GM21515 (cell line): ENCODE measurements around the gene ACCS.

ENCODE experiments used
- ATAC-seq: cut with Tn5 transposase; IDR thresholded peaks from one replicate; pipeline ENCODE4 v1.9.1; 2021; ENCODE audit not compliant: unreplicated experiment

ACCS gene, protein sequence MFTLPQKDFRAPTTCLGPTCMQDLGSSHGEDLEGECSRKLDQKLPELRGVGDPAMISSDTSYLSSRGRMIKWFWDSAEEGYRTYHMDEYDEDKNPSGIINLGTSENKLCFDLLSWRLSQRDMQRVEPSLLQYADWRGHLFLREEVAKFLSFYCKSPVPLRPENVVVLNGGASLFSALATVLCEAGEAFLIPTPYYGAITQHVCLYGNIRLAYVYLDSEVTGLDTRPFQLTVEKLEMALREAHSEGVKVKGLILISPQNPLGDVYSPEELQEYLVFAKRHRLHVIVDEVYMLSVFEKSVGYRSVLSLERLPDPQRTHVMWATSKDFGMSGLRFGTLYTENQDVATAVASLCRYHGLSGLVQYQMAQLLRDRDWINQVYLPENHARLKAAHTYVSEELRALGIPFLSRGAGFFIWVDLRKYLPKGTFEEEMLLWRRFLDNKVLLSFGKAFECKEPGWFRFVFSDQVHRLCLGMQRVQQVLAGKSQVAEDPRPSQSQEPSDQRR

DNA sequence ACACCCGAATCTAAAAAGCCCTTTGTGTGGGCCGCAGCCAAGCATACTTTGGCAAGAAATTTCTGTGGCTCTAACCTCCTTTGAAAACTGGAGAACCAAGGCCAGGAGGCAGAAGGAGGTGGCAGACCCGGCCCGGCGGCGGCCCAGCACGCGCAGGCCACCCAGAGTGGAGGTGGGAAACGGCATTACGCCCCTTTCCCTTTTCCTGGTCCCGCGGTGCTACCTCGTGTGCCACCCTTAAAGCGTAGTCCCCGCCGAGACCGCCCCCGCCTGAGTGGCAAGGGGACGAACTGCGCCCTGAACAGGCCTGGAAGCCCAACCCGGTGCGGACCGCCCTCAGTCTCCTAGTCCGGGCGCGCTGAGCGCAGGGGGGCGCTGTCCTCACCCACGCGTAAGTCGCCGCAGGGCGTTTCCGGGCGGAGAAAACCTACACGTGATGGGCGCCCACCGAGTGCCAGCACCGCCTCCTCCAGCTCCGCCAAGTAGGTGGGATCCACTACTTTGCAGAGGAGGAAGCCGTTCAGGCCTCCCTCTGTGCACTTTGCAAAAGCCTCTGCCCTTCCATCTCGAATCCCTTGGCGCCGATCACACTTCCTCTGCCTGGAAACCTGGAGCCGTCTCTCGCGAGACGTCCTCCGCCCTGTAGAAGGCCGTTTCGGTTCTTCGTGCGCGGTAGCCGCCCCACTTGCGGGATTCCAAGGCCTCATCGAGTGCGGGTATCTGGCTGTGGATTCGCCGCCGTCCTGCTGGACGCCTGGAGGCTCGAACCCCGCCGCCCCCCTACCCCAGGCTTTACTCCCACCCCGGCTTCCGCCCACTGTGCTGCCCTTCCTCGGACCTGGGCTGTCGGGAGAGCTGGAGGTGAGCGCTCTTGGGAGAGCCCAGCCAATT is at the start of gene ACCS:
Gene ACCS (plus strand): TSS at position 430 of the 891 bp plus-strand sequence. CDS start 1,358 bp downstream, outside the sequence.
- ATAC-seq, result peak; percentile 94

DNA sequence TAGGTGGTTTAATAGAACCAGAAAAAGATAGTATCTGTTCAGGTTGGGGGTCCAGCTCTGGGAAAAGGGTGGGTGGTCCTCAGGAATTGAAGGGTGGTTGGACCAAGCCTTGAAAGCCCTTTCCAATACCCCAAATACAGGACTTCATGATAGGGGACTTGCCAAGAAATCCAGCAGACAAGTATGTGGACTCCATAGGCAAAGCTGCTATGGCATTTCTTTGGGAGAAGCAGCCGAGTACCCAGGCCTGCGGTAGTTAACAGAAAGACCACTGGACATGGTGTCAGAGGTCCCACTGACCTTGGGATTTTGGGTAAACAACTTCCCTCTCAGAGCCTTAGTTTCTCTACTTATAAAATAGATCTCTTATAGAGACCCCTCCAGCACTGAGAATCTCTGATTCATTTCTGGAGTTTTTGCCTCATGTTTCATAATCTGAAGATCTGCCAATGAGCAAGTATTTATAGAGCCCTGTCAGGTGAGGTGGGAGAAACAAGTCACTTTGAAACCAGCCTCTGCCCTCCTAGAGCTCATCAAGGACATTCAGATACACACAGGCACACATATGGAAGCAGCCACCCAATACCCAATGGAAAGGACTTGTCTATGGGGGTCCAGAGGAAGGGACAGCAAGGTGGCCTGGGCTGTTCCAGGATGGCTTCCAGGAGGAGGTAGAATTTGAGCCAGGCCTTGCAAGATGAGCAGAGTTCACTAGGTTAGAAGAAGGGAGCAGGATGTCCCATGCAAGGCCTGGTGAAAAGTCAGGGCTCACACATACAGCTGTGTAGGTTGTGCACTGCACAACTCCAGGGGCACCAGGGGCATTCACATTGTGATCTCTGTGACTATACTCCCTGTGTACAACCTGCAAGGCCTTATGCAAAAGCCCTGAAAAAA is 49.3 kb upstream of the ACCS start:
- ATAC-seq, result no peak

DNA sequence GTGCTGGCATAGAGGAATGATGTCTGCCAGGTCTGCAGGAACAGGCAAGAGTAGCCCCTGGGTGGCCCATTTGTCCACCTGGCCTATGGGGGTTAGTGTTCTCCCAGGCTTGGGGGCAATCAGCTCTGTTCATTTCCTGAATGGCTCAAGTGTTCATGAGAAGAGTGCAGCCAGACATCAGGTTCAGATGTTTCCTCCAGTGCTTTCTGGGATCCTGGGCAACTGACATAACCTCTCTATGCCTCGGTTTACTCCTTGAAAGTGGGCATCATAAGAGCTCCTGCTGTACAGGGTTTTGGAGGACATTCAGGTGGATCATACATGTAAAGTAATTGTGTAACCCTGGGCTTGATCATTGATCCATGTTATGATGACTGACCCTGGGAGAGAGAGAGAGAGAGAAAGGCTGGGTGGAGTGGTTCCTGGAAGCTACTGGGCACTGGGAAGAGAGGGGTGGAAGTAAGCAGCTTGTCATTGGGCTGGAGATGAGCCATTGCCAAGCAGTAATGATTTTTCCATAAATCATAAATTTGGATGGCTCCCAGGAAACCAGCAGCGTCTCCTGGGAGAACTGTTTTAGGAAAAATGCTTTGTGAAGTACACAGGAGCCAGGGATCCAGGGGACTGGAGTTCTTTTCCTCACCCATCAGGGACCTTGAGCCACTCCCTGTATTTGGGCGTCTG is 48.5 kb upstream of the ACCS start:
- no peak for ATAC-seq

DNA sequence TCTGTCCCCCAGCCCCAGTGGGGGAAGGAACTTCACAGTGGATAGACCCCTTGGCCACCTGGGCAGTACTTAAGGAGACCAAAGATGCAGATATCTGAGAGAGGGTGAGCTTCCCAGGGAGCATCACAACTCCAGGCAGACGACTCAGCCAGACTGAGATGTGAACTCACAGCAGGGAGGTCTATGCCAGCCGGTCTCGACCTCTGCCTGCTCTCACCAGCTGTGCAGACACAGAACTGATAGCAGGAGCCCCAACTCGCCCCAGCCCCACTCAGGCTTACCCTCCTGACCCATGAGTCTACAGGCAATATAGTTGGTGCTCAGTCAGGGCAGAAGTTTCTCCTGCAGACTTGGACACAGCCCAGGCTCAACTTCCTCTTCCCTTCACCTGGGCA is 47.9 kb upstream of the ACCS start:
- no peak for ATAC-seq

DNA sequence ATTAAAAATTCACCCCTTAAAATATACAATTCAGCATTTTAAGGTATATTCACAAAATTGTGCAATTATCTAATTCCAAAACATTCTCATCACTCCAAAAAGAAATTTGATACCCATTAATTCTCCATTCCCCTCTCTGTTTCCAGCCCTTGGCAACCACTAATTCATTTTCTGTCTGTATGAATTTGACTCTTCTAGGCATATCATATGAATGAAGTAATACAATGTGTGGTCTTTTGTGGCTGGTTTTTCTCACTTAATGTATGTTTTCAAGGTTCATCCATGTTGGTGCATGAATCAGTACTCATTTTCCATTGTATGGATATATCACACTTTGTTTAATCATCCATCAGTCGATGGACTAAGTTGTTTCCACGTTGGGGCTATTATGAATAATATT is 47.2 kb upstream of the ACCS start:
- ATAC-seq, result no peak

DNA sequence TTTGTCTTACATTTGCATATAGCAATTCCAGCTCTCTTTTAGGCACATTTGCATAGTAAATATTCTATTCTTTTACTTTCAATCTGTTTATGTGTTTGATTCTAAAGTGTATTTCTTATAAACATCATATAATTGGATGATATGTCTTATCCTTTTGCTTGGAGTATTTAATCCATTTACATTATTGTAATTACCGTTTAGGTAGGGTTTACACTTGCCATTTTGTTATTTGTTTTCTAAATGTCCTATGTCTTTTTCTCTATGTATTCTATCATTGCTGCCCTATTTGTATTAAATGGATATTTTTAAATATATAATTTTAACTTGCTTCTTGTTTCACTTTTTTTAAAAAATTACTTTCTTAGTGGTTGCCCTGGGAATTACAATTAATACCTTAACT is 41.1 kb upstream of the ACCS start:
- ATAC-seq, result no peak

DNA sequence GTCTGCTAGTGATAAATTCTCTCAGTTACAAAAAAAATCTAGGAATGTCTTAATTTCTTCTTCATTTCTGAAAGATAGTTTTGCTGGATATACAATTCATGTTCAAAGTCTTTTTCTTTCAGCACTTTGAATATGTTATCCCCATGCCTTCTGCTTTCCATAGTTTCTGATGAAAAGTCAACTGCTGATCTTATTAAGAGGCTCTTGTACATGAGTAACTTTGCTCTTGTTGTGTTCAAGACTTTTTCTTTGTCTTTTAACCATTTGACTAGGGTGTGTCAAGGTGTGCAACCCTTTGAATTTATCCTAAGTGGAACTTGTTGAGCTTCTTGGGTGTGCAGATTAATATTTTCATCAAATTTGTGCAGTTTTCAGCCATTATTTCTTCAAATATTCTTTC is 40.3 kb upstream of the ACCS start:
- ATAC-seq, result no peak

DNA sequence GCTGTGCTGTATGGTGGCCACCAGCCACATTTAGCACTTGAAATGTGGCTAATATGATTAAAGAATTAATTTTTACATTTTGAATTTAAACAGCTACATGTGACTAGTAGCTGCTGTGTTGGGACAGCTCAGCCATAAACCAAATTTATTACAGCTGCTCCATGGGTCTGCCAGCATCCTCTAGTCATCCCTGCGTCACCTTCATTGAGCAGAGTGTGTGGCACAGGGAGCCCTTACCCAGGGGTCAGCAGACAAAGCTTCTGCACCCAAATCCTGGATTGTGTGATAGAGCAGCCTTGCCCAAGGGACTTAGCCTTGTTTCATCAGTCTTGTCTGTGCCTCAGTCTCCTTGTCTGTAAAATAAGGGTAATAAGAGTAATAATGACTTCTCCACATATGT is 37.7 kb upstream of the ACCS start:
- ATAC-seq, result no peak

DNA sequence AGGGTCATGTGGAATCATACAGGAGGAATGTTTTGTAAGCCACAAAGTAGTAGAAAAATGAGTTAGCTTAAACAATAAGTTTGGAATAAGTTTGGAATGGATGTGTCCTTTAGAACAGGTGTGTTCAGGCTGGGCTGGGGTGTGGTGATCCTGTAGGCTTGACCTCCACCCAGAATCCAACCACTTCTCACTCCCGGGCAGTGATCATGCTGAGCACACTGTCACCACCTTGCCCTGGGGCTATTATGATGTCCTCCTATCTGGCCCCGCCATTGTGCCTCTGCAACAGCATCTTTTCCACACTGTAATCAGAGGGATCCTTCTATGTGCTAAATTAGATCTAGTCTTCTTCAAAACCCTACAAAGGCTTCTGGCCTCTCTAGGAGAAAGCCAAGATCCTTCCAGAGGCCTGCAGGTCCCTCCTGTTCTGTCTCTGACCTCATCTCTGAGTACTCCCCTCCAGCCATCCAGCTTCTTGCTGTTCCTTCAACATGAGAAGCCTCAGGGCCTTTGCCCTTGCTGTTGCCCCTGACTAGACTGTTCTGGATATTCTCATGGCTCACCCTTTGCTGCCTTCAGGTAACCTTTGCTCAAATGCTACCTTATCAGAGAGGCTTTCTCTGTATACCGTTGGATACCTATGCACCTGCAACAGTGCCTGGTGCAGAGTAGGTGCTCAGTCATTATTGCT is 37.1 kb upstream of the ACCS start:
- ATAC-seq, result no peak

DNA sequence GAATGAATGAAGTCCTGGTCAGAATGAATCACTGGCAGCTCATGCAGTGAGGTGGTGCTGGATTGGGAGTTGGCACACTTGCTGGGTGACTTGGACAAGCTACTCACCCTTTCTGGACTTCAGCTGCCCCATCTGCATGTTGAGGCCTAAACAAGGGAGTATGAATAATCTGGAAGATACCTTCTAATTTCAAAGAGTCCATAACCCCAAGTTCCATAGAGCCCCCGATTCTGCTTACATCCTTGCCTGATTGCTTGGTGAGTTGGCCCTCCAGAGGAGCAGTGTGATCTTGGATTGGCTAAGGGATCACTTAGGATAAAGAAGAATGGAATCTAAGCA is 36.6 kb upstream of the ACCS start:
- no peak for ATAC-seq

DNA sequence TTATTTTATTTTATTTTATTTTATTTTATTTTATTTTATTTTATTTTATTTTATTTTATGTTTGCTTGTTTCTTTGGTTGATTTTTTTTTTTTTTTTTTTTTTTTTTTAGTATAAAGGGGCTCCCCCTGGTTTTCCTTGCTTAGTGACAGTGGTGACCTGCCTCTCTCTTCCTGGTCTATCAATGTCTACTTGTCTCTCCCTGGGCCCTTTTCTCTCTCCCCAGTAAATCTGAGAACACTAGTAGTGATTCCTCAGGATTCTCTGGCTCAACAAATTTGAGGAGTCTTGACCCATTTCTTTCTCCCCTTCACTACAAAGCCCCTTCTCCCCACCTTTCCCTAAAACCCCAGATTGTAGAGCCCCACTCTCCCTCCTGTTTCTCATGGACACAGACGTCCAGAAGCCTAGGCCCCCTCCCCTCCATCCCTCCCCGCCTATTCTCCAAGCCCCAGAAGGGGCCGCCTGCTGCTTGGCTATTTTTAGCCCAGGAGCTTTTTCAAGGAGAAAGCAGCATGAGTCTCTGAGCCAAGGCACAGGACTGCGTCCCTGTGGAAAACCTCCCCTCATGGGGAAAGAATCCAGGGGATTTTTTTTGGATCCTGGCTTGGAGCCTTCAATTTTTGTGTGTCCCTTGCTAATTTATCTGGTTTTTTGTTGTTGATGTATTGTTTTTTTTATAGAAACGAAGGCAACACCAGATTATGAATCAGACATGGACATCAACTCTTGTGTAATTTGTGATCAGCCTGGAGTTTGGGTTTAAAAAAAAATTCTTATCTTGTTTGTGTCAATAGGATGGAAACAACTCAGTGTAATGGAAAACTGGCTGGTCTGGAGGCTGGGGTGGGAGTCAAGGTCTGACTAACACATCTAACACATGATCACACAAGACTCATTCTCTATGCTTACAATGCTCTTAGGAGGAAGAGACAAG is 35.8 kb upstream of the ACCS start:
- ATAC-seq, result no peak

DNA sequence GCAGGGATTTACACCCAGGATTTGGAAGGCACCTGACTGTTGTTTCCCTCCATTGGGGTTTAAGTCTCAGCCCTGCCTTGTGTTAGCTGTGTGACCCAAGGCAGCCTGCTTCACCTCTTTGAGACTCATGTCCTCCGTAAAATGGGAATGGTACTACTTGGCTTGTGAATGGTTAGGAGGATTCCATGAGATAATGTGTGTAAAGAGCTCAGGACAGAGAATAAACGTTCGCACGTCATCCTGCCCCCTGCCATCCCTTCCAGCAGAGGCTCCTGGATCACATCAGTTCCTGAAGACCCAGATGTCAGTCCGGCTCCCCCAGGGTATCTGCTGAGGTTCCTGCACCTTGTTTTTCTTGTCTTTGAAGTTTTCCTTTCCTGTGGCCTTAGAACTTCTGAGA is 35.1 kb upstream of the ACCS start:
- ATAC-seq, result no peak

DNA sequence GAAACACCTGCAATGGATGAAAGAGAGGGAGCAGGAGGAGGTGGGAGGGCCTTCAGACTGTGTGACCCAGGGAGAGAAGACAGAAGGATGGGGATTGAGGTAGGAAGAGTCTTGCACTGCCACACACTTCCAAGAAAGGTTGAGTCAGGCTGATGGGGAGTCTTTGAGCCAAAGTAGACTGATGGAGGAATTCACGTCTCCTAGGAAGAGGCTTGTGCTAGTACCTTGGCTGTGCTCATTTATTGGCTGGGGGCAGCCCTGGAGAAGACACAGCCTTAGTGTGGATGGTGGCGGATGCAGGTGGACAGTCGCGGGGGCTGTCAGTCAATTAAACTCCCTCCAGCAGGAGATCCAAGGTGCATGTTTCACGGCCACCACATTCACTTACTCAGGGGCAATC is 34.5 kb upstream of the ACCS start:
- no peak for ATAC-seq

DNA sequence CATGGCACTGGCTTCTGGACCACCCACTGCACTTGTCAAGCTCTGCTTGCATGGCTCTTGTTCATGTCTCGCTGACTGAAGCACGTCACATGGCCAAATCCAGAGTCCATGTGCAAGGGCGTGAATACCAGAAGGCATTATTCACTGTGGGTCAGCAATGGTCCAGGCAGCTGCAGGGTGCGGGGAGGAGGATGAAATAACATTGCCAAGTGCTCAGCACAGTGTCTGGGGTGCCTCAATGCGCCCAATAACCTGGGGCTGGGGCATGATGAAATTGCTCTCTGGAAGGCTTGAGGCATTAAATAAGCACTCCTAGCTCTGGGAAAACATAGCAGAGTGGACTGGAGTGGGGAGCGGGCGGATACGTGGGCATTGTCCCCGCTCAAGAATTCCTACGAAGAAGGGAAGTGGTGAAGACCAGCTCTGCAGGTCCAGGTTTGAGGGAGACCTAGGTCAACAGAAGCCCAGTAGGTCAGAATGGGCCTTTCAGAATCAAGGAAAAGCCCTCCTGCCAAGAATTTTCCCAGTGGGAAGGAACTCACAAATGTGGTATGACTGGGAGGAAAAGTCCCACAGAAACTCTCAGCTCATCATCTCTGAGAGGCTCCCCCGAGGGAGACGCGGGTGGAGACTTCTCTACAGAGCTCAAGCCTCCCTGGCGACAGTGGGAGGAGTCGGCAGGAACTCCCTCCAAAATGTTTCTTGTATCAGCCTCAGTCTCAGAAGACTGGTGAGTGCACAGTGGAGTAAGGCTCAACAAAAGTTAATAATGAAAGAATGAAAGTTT is 33.6 kb upstream of the ACCS start:
- no peak for ATAC-seq

DNA sequence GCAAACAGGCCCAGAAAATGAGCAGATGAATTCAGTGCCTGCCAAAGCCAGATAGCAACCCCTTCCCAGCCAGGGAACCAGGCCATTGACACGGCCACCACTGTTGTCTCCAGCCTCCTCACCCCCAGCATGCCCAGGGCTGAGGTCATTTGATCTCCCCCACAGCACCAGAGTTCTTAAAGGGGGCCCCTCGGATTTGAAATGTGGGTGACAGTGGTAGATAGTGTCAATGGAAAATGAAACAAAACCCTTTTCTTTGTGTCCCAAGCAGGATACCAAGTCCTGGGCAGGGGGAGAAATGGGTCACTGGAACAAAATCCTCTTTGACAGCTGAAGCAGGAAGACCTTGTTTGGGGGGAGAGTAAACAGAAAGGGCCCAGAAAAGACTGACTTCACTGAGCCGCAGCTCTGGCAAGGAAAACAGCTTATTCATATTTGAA is 32.6 kb upstream of the ACCS start:
- no peak for ATAC-seq

DNA sequence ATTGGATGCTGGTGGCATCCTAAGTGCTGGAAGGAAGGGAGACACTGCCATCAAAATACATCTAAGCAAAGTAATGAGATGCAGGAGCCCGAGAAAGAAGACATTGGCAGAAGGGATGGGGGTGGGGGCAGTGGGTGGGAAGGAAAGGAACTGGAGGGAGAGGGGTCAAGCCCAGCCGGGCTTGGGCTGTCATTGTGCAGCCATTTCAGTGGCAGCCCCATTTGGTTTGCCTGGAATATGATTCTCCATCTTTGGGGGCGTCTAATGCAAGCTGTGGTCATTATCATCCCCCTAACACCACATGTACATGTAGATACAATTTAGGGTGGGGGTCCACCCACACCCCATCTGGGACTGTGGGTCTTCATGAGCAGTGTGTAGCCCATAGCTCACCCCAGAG is 32.2 kb upstream of the ACCS start:
- no peak for ATAC-seq

DNA sequence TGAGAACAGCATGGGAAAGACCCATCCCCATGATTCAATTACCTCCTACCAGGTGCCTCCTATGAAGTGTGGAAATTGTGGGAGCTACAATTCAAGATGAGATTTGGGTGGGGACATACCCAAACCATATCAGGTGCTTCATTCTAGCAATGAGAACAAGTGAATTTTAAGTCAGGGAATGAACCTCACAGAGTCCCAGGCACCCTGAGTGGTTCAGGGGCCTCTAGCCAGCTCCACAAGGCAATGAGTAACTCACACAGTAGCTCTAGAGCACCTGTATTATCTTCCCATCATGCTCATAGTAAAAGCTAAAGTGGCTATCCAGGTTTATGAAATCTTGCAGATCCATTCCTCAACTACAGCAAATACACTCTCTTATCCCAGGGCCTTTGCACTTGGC is 31.4 kb upstream of the ACCS start:
- no peak for ATAC-seq
